GM18951 (cell line): ENCODE data around the gene ARL14.

Source experiments
- POLR2A ChIP-seq: IDR thresholded peaks from 4 replicates; pipeline ENCODE4 v1.6.1; 2011; ENCODE audit warnings: mild to moderate bottlenecking; ENCODE audit not compliant: insufficient read length, insufficient read depth; ENCODE audit errors: extremely low read depth
- in situ Hi-C: fragments of 300-500 bp; cut with MboI; formaldehyde crosslinking; loops from one replicate; pipeline ENCODE4 v1.12.0; 2022; ENCODE audit warnings: low sequenced_read_pairs, mixed read lengths, inconsistent platforms; ENCODE audit not compliant: unreplicated experiment

The ARL14 gene

DNA sequence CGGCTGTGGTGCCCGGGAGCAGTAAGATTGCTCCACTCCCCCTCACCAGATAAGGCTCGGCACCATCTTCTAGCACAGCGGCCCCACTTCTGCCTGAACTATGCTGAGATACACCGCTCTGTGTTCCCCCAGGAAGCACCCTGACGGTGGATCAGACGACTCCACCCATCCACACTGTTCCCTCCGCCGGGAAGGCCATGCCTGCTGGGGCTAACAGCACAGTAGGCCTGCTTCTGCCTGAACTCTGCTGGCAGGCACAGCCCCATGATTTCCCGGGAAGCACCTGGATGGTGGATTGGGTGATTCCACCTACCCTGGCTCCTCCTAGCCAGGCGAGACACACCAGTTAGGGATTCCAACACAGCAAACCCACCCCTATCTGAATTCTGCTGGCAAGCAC, 42.8 kb downstream of the ARL14 start:
- in situ Hi-C loops: loop anchor here (25.0 kb wide), 1 partner anchor 218 kb away; no protein-coding TSS in a partner anchor
- TF ChIP-seq POLR2A: no peak

DNA sequence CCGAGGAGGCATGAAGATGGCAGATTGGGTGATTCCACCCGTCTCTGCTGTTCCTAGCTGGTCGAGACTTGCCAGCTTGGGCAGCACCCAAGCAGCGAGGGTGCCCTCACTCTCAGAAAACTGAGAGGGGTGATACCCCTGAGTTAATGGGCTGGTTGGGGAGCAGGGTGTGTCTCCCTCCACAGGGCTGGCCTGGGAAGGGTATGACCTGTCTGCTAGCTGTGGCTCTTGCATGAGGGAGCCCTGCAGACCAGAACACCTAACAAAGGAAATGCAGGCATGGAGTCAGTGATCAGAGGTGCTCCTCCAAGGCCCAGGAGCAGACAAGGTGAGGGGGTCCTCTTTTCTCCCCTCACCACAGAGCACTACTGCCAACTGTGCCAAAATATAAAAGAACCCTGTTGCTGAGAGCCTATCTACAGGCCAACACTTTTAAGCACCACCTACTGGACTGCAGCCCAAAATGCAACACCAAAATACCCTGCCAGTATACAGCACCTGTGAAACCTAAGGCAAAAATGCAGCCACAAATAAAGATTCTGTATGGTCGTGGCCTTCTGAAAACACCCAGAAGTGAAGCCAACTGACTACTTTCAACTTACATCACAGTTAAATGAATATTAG, 43.3 kb downstream of the ARL14 start:
- no peak for TF ChIP-seq POLR2A

DNA sequence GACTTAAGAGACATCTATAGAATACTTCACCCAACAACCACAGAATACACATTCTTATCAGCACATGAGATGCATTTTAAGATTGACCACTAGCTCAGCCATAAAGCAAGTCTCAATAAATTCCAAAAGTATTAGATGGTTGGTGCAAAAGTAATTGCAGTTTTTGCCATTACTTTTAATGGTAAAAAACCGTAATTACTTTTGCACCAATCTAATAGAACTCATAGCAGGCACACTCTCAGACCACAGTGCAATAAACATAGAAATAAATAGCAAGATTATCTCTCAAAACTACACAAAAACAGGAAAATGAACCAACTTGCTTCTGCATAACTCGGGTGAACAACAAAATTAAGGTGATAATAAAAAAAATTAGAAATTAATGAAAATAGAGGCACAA, 45.4 kb downstream of the ARL14 start:
- TF ChIP-seq POLR2A: no peak
- in situ Hi-C loops: loop anchor here (25.0 kb wide), 1 partner anchor 215 kb away; no protein-coding TSS in a partner anchor

More for the DNA sequence above, 43.3 kb downstream of the ARL14 start:
- in situ Hi-C loops: loop anchor here (25.0 kb wide), 1 partner anchor 217 kb away; no protein-coding TSS in a partner anchor

DNA sequence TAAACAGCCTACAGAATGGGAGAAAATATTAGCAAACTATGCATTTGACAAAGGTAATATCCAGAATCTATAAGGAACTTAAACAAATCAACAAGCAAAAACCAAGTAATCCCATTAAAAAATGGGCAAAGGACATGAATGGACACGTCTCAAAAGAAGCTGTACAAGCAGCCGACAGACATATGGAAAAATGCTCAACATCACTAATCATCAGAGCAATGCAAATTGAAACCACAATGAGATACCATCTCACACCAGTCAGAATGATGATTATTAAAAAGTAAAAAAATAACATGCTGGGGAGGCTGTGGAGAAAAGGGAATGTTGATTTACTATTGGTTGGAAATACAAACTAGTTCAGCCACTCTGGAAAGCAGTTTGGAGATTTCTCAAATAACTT, 48.4 kb downstream of the ARL14 start:
- in situ Hi-C loops: no loop called here

More for the DNA sequence above, 48.4 kb downstream of the ARL14 start:
- no peak for TF ChIP-seq POLR2A
